Mesothelial cell of epicardium (in vitro differentiated cells): ENCODE results near the gene COL26A1. TPM values are rescaled to one million over a fixed set of nuclear protein-coding genes. Genes with fewer than 3 reads are reported as not detected.

Source experiments
- DNase-seq, 2 experiments: peaks; one replicate each; pipeline ENCODE4 v3.0.0; 2021; ENCODE audit warnings: low spot score in 2 of 2; ENCODE audit not compliant: unreplicated experiment in 2 of 2
- H3K27ac Mint-ChIP-seq: 2 replicates; pipeline ENCODE4 v1.8.0; 2021; ENCODE audit warnings: mixed read lengths
- H3K27me3 Mint-ChIP-seq: 2 replicates; pipeline ENCODE4 v1.8.0; 2021; ENCODE audit warnings: low read depth, mixed read lengths
- H3K36me3 Mint-ChIP-seq: 2 replicates; pipeline ENCODE4 v1.8.0; 2021; ENCODE audit warnings: mixed read lengths
- H3K4me1 Mint-ChIP-seq: 2 replicates; pipeline ENCODE4 v1.8.0; 2021; ENCODE audit warnings: mixed read lengths
- H3K4me3 Mint-ChIP-seq: 2 replicates; pipeline ENCODE4 v1.8.0; 2021; ENCODE audit warnings: mild to moderate bottlenecking, moderate library complexity, mixed read lengths
- H3K9me3 Mint-ChIP-seq: 2 replicates; pipeline ENCODE4 v1.8.0; 2021; ENCODE audit warnings: mixed read lengths
- CTCF ChIP-seq: fragments of 200-600 bp; sonication (generic); IDR thresholded peaks from one replicate; pipeline ENCODE4 v1.5.0; 2021; ENCODE audit warnings: antibody characterized with exemption; ENCODE audit not compliant: unreplicated experiment
- total RNA-seq: library from RNA; stranded (reverse); gene quantifications from 3 replicates; pipeline ENCODE4 v1.2.1, GENCODE V29; 2021

Gene COL26A1
- total RNA-seq, 1 donor from 2014 or later, result 105 TPM

DNA sequence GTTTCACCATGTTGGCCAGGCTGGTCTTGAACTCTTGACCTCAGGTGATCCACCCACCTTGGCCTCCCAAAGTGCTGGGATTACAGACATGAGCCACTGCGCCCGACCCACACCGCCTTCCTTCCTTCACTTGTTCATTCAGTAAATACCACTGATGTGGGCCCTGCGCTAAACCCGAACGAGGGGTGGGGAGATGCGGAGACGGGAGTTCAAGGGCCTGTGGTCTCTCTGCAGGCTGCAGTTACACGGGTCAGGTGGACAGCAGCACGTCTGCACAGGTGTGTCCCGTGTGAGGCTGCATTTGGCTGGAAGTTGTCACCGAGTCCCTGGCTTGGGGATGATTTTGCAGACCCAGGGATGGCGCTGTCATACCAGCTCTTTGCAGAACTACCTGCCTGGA lies 38.1 kb downstream of the COL26A1 start:
- no peak overlapping the region for H3K4me3 Mint-ChIP-seq
- DNase-seq, result no peak
- peak overlapping the region; percentile 73 for H3K27ac Mint-ChIP-seq
- no peaks in the 10 kb centered on the region for H3K27me3 Mint-ChIP-seq
- peaks cover 24% of the 10 kb centered on the region for H3K4me1 Mint-ChIP-seq
- H3K36me3 Mint-ChIP-seq, result peaks cover 5% of the 10 kb centered on the region
- no peaks in the 10 kb centered on the region for H3K9me3 Mint-ChIP-seq
- no peak for TF ChIP-seq CTCF

GRCh38 chr7:101401390-101402080 lies 38.9 kb downstream of the COL26A1 start:
- no peak for DNase-seq
- Mint-ChIP-seq H3K27ac (peak overlapping the region; percentile 97), H3K36me3 (peaks cover 5% of the 10 kb centered on the region), H3K4me3 (peak overlapping the region; percentile 30), H3K4me1 (peaks cover 24% of the 10 kb centered on the region), H3K9me3 (no peaks in the 10 kb centered on the region), H3K27me3 (no peaks in the 10 kb centered on the region)
- no peak for TF ChIP-seq CTCF

- Mint-ChIP-seq H3K27me3 (no peaks in the 10 kb centered on the region), H3K4me1 (peaks cover 24% of the 10 kb centered on the region), H3K9me3 (no peaks in the 10 kb centered on the region), H3K36me3 (peaks cover 9% of the 10 kb centered on the region), H3K4me3 (peak overlapping the region; percentile 30), H3K27ac (peak overlapping the region; percentile 97)
- no peak for TF ChIP-seq CTCF
- peak in 1 of 2 experiments; percentile 65 for DNase-seq
These were observed 39.6 kb downstream of the COL26A1 start for GRCh38 chr7:101402081-101402779.

- Mint-ChIP-seq H3K4me1 (peaks cover 24% of the 10 kb centered on the region), H3K4me3 (no peak overlapping the region)
- no peak for TF ChIP-seq CTCF
These were observed 40.2 kb downstream of the COL26A1 start for GRCh38 chr7:101402835-101403234.

GRCh38 chr7:101405474-101406067 lies 42.9 kb downstream of the COL26A1 start:
- no peak for TF ChIP-seq CTCF
- Mint-ChIP-seq H3K4me1 (peaks cover 18% of the 10 kb centered on the region), H3K27ac (peak overlapping the region; percentile 40), H3K4me3 (no peak overlapping the region), H3K9me3 (peaks cover 22% of the 10 kb centered on the region), H3K27me3 (no peaks in the 10 kb centered on the region), H3K36me3 (peaks cover 32% of the 10 kb centered on the region)
- no peak for DNase-seq

More at GRCh38 chr7:101402835-101403234, 40.2 kb downstream of the COL26A1 start:
- Mint-ChIP-seq H3K9me3 (peaks cover under 1% of the 10 kb centered on the region), H3K27ac (peak overlapping the region; percentile 97), H3K27me3 (no peaks in the 10 kb centered on the region), H3K36me3 (peaks cover 15% of the 10 kb centered on the region)
- no peak for DNase-seq
